ENCODE results near the gene ABCA3.

Gene ABCA3

GRCh38 chr16:2256531-2257140 is 83.9 kb downstream of the ABCA3 start:
- Histone ChIP-seq H3K9me2 (ENCODE audit: low read depth, low read length) (no peaks in the 10 kb centered on the region), H3K36me3 (ENCODE audit: insufficient read depth, low read length) (peaks cover 90% of the 10 kb centered on the region), H4K20me1 (ENCODE audit: insufficient read depth, low read length) (no peaks in the 10 kb centered on the region), H3F3A (ENCODE audit: insufficient read depth, low read length) (peaks cover 15% of the 10 kb centered on the region), H3K27ac (ENCODE audit: low read depth, low read length, poor library complexity, severe bottlenecking) (no peak overlapping the region), H2AFZ (ENCODE audit: low read length) (no peak overlapping the region), H3K4me2 (ENCODE audit: low read length) (no peak overlapping the region), H3K27me3 (ENCODE audit: insufficient read depth, low read length) (no peaks in the 10 kb centered on the region), H3K4me1 (ENCODE audit: insufficient read depth, low read length, severe bottlenecking) (peaks cover 21% of the 10 kb centered on the region), H3K4me3 (ENCODE audit: low read depth, low read length, poor library complexity, severe bottlenecking) (no peak overlapping the region), H3K9me3 (ENCODE audit: low read length) (no peaks in the 10 kb centered on the region), H3K9ac (ENCODE audit: low read length) (no peak overlapping the region), H3K79me2 (ENCODE audit: insufficient read depth, low read length) (no peaks in the 10 kb centered on the region)
- TF ChIP-seq EZH2 (IDR thresholded peaks at IDR 0.05; ENCODE audit: borderline replicate concordance, low read length) (no peak), CTCF (IDR thresholded peaks at IDR 0.05; ENCODE audit: low read length) (no peak)

GRCh38 chr16:2253293-2253692 is 87.2 kb downstream of the ABCA3 start:
- Histone ChIP-seq H3K4me3 (ENCODE audit: low read depth, low read length, poor library complexity, severe bottlenecking) (no peak overlapping the region), H3K4me2 (ENCODE audit: low read length) (no peak overlapping the region), H3K79me2 (ENCODE audit: insufficient read depth, low read length) (peaks cover 9% of the 10 kb centered on the region), H3K36me3 (ENCODE audit: insufficient read depth, low read length) (peaks cover 61% of the 10 kb centered on the region), H3F3A (ENCODE audit: insufficient read depth, low read length) (peaks cover 15% of the 10 kb centered on the region), H2AFZ (ENCODE audit: low read length) (no peak overlapping the region), H3K27ac (ENCODE audit: low read depth, low read length, poor library complexity, severe bottlenecking) (peak overlapping the region; percentile 81), H3K9ac (ENCODE audit: low read length) (no peak overlapping the region; the same call in 1 of the 2 replicates), H4K20me1 (ENCODE audit: insufficient read depth, low read length) (no peaks in the 10 kb centered on the region), H3K9me2 (ENCODE audit: low read depth, low read length) (no peaks in the 10 kb centered on the region), H3K27me3 (ENCODE audit: insufficient read depth, low read length) (no peaks in the 10 kb centered on the region), H3K4me1 (ENCODE audit: insufficient read depth, low read length, severe bottlenecking) (peaks cover 29% of the 10 kb centered on the region), H3K9me3 (ENCODE audit: low read length) (no peaks in the 10 kb centered on the region)
- TF ChIP-seq CTCF (IDR thresholded peaks at IDR 0.05; ENCODE audit: low read length) (no peak), EZH2 (IDR thresholded peaks at IDR 0.05; ENCODE audit: borderline replicate concordance, low read length) (no peak)

GRCh38 chr16:2252806-2253148 is 87.8 kb downstream of the ABCA3 start:
- Histone ChIP-seq H3K9ac (ENCODE audit: low read length) (no peak overlapping the region), H3K9me3 (ENCODE audit: low read length) (no peaks in the 10 kb centered on the region), H3K27me3 (ENCODE audit: insufficient read depth, low read length) (no peaks in the 10 kb centered on the region), H3K9me2 (ENCODE audit: low read depth, low read length) (no peaks in the 10 kb centered on the region), H3F3A (ENCODE audit: insufficient read depth, low read length) (peaks cover 15% of the 10 kb centered on the region), H3K36me3 (ENCODE audit: insufficient read depth, low read length) (peaks cover 56% of the 10 kb centered on the region), H3K79me2 (ENCODE audit: insufficient read depth, low read length) (peaks cover 9% of the 10 kb centered on the region), H3K4me1 (ENCODE audit: insufficient read depth, low read length, severe bottlenecking) (peaks cover 29% of the 10 kb centered on the region), H3K4me2 (ENCODE audit: low read length) (no peak overlapping the region), H2AFZ (ENCODE audit: low read length) (no peak overlapping the region), H3K4me3 (ENCODE audit: low read depth, low read length, poor library complexity, severe bottlenecking) (no peak overlapping the region), H4K20me1 (ENCODE audit: insufficient read depth, low read length) (no peaks in the 10 kb centered on the region), H3K27ac (ENCODE audit: low read depth, low read length, poor library complexity, severe bottlenecking) (peak overlapping the region; percentile 81)
- TF ChIP-seq EZH2 (IDR thresholded peaks at IDR 0.05; ENCODE audit: borderline replicate concordance, low read length) (no peak), CTCF (IDR thresholded peaks at IDR 0.05; ENCODE audit: low read length) (no peak)

Data from OCI-LY1 (cell line).